Stimulated activated naive CD8-positive, alpha-beta T cell treated with anti-CD3 and anti-CD28 coated beads, Interleukin-15, Interleukin-2, amounts not matched to agents 100 U/mL and 50 U/mL, for 24 hours (primary cell): ENCODE results near the gene MAD1L1.

Experiments used
- ATAC-seq: fragments of 150-1000 bp; cut with Tn5 transposase; one replicate; pipeline ENCODE4 v1.10.0; 2021
- DNase-seq: peaks from one replicate; pipeline ENCODE4 v3.0.0; 2021

MAD1L1 gene

DNA sequence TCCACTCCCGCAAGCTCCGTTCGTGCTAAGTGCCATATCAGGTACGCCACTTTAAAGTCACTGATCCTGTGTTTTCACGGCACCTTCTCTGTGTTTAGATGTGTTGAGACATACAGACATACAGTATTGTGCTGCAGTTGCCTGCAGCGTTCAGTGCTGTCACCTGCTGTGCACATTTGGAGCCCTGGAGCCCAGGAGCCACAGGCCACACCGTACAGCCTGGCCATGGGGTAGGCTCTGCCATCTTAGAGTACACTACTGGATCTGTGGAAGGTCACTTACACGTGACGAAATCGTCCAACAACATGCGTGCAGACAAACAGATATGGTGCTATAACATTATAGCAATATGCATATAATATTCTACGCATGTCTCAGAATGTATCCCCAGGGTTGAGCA, 451.4 kb downstream of the MAD1L1 start:
- no peak for DNase-seq
- no peak for ATAC-seq

DNA sequence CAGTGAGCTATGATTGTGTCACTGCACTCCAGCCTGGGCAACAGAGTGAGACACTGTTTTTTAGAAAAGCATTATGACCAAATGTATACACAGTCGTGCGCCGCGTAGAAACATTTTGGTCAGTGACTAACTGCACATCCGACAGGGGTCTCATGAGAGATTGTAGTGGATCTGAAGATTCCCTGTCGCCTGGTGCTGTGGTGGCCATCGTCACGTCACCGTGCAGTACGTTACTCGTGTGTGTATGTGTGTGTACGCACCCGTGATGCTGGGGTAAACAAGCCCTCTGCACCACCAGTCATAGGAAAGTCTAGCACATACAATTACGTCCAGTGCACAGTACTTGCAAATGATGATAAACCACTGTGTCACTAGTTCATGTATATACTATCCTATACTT, 453.3 kb downstream of the MAD1L1 start:
- ATAC-seq (no peak), DNase-seq (no peak)

DNA sequence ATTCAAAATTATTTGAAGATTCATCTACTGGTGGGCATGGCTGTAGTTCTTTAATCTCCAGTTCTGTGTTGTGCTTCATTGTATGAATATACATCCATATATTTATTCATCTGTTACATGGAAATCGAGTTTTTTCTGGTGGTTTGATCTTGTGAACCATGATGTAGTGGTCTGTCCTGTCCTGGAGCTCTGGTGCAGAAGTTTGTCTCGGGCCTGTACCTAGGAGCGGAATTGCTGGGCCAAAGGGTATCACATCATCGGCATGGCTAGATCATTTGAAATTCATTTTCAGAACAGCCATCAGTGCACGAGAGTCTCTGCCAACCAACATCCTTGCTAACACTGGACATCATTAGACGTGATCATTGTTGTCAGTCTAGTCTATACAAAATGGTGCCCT, 455.6 kb downstream of the MAD1L1 start:
- DNase-seq (no peak), ATAC-seq (no peak)

DNA sequence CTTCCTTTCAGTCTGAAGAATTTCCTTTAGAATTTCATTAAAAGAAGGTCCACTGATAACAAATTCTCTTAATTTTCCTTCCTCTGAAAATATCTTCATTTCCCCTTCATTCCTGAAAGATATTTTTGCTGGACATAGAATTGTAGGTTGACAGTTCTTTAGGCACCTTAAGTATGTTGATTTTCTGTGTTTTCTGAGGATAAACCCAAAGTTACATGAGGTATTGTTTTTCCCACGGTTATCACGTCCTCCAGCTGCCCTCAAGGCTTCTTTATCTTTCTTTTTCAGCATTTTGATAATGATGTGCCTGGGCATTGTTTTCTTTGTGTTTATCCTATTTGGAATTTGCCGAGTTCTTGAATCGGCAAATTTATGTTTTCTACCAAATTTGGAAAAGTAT, 457.4 kb downstream of the MAD1L1 start:
- no peak for ATAC-seq

DNA sequence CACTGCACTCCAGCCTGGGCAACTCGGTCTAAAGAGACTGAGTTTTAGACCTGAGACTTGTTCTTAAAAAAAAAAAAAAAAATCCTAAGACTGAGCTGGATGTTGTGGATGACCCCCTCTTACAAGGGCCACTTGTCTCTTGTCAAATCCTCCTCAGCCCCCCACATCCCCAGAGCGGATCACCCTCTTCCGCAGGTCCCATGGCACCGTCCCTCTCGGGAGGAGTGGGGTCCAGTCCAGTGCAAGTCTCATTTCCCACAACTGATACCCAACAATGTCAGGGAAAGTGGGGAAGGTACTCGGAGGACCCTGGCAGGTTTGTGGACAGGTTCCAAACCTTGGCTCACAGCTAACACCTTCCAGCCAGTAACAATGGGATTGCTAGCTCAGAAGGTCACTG, 462.4 kb downstream of the MAD1L1 start:
- ATAC-seq = no peak
- no peak for DNase-seq

More for the DNA sequence above, 457.4 kb downstream of the MAD1L1 start:
- DNase-seq = no peak

DNA sequence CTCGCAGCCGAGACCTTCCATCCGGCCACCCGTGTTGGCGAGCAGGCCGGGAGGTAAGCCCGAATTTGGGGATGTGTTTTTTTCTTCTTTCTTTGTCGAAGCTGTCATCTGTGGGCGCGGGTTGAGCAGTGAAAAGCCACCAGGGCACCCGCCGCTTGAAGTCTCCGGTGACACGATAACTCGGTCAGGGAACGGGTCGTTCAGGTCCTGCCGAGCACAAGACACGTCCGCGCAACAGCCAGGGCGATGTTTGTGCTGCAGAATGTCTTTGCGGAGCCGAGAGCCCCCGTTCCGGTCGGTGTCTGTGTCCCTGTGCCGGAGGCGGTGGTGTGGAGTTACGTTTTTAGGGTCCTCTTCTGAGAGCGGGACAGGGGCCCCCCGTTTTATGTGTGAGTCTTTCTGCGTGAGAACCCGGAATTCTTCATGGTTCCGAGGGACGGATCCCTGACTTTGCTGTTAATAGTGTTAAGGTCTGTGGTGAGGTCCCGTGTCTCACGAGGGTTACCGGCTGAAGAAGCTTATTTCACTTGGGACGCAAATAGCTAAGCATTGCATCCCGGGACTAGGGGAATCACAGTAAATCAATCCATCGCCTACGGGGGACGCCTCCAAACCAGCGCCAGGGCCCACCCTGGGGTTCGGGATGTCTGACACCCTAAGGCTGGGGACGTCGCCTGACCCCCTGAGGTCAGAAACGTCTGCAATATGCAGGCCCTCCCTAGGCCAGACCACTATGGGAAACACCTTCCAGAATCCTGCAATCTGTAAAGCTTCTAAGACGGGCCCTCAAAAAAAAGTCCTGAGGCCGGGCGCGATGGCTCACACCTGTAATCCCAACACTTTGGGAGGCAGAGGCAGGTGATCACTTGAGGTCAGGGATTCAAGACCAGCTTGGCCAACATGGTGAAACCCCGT, 463.2 kb downstream of the MAD1L1 start:
- no peak for DNase-seq
- no peak for ATAC-seq

DNA sequence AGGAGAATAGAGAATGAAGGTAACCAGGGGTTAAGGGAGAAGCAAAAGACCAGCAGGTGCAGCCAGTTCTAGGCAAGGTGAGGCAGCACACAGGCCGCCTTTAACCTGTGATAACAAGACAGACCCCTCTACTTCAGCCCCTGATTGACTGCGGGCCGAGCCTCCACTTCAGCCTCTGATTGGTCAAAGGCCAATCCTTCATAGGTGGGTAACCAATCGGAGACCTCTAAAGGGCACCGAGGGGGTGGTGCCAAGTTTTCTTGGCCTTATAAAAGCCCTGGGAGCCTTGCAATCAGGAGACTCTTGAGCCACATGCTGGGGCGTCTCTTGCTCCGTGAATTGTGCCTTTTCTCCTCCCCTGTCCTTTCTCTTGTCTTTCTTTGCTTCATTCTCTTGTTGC, 463.9 kb downstream of the MAD1L1 start:
- ATAC-seq = no peak

DNA sequence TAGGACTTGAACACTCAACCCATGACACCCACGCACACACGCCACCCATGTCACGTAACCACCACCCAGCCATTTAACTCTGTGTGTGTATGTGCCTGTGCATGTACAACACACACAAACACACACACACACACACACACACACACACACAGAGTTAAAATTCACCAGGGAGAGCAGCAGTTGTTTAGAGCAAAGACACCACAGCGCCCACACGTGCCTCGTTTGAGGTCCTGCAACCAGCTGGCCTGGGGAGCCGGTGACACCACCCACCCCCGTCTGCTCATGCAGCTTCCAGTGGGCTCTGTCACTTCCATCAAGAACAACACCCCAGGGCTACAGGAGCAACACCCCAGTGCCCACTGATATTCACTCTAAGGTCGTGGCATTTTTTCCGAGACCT, 465.2 kb downstream of the MAD1L1 start:
- ATAC-seq (no peak), DNase-seq (no peak)

More for the DNA sequence above, 463.9 kb downstream of the MAD1L1 start:
- no peak for DNase-seq
